Endothelial cell of umbilical vein (primary cell): Measurements from ENCODE around the gene BRD2. TPM values are rescaled to one million over a fixed set of nuclear protein-coding genes. Genes with fewer than 3 reads are reported as not detected.

Source experiments
- BruUV-seq: library from RNA; stranded (reverse); fragments of 400-500 nt; replicated peaks from 2 replicates; lab custom pipeline; 2021; lab: Mats Ljungman, UMichigan
- CTCF ChIA-PET: fragments of 300-600, 350-600 bp; sonication (Branson Sonifier 250); formaldehyde crosslinking; loops from one replicate; lab custom pipeline; 2021; ENCODE audit warnings: antibody characterized with exemption, inconsistent platforms; lab: Charles Lee
- POLR2A ChIA-PET: fragments of 300-600, 350-600 bp; sonication (Branson Sonifier 250); formaldehyde crosslinking; loops from one replicate; lab custom pipeline; 2021; ENCODE audit warnings: antibody characterized with exemption, inconsistent platforms; lab: Charles Lee
- DNase-seq: peaks from one replicate; pipeline ENCODE4 v3.0.0-alpha.2; 2011; ENCODE audit warnings: low read depth, low spot score
- FAIRE-seq: peaks from 2 replicates; lab custom pipeline; 2011; peaks lifted over from hg19 to GRCh38; lab: Jason Lieb, UNC
- H2AFZ ChIP-seq: 2 replicates; pipeline ENCODE4 v1.6.0; 2012; ENCODE audit warnings: low read depth, low read length, control low read depth, inconsistent platforms
- H3K27ac ChIP-seq: 2 replicates; pipeline ENCODE4 v1.5.1; 2011; ENCODE audit warnings: low read depth, mild to moderate bottlenecking, control low read depth, low read length, moderate library complexity; ENCODE audit not compliant: insufficient read depth
- H3K27me3 ChIP-seq, 2 experiments: 2 replicates each; pipeline versions ENCODE4 v1.6.0 to v1.6.1; 2011; ENCODE audit warnings: low read length in 2 of 2, mixed read lengths in 1 of 2; ENCODE audit not compliant: control insufficient read depth in 2 of 2, insufficient read depth in 2 of 2
- H3K36me3 ChIP-seq, 2 experiments: 2 replicates in 1 of 2; 3 replicates in 1 of 2; pipeline ENCODE4 v1.5.1; 2011; ENCODE audit warnings: low read length in 2 of 2, mild to moderate bottlenecking in 1 of 2, moderate library complexity in 1 of 2; ENCODE audit not compliant: control insufficient read depth in 2 of 2, insufficient read depth in 2 of 2; ENCODE audit errors: extremely low read depth in 1 of 2
- H3K4me1 ChIP-seq: 3 replicates; pipeline ENCODE4 v1.5.1; 2011; ENCODE audit warnings: mild to moderate bottlenecking, low read length; ENCODE audit not compliant: control insufficient read depth, insufficient read depth; ENCODE audit errors: extremely low read depth
- H3K4me2 ChIP-seq: 2 replicates; pipeline ENCODE4 v1.6.1; 2011; ENCODE audit warnings: low read length, control low read depth, mixed read lengths; ENCODE audit not compliant: insufficient read depth
- H3K4me3 ChIP-seq, 3 experiments: fragments of 200-600 bp in 1 of 3; sonication (generic), shearing (Covaris generic) in 1 of 3; replicated peaks in 1 of 3; 2 replicates each; pipeline ENCODE4 v1.5.1; 2011 to 2016; ENCODE audit warnings: control low read depth in 3 of 3, low read length in 3 of 3, mild to moderate bottlenecking in 2 of 3, inconsistent platforms in 1 of 3, low read depth in 1 of 3, moderate library complexity in 1 of 3; ENCODE audit not compliant: insufficient read depth in 1 of 3
- H3K79me2 ChIP-seq: 2 replicates; pipeline ENCODE4 v1.6.0; 2012; ENCODE audit warnings: low read length, inconsistent platforms; ENCODE audit not compliant: control insufficient read depth, insufficient read depth
- H3K9ac ChIP-seq: replicated peaks from 2 replicates; pipeline ENCODE3; 2011; ENCODE audit warnings: low read length, control low read depth; ENCODE audit not compliant: insufficient read depth; ENCODE audit errors: extremely low read depth
- H3K9me1 ChIP-seq: replicated peaks from 3 replicates; pipeline ENCODE4 v1.6.0; 2011; ENCODE audit warnings: mild to moderate bottlenecking, low read length; ENCODE audit not compliant: control insufficient read depth, insufficient read depth; ENCODE audit errors: extremely low read depth
- H3K9me3 ChIP-seq: replicated peaks from 2 replicates; pipeline ENCODE4 v1.5.1; 2012; ENCODE audit warnings: low read length, inconsistent platforms; ENCODE audit not compliant: control insufficient read depth, insufficient read depth
- H4K20me1 ChIP-seq: replicated peaks from 2 replicates; pipeline ENCODE3; 2011; ENCODE audit warnings: mild to moderate bottlenecking, low read length; ENCODE audit not compliant: control insufficient read depth, insufficient read depth; ENCODE audit errors: extremely low read depth
- CTCF ChIP-seq, 2 donors: IDR thresholded peaks; 1 replicate in 1 of 2; 2 replicates in 1 of 2; pipeline ENCODE4 v1.5.1; 2011; ENCODE audit warnings: low read length in 2 of 2, mild to moderate bottlenecking in 2 of 2, moderate library complexity in 2 of 2, control low read depth in 1 of 2, inconsistent platforms in 1 of 2, low read depth in 1 of 2; ENCODE audit not compliant: insufficient read depth in 1 of 2; ENCODE audit errors: extremely low read depth in 1 of 2
- EZH2 ChIP-seq: IDR thresholded peaks from 2 replicates; pipeline ENCODE4 v1.6.1; 2012; ENCODE audit warnings: borderline replicate concordance, low read depth, mild to moderate bottlenecking, moderate library complexity, low read length, inconsistent platforms; ENCODE audit not compliant: severe bottlenecking
- FOS ChIP-seq: IDR thresholded peaks from 2 replicates; pipeline ENCODE4 v1.6.1; 2011; ENCODE audit warnings: mild to moderate bottlenecking, low read length, moderate library complexity, borderline replicate concordance; ENCODE audit not compliant: insufficient read depth
- GATA2 ChIP-seq: IDR thresholded peaks from 2 replicates; pipeline ENCODE4 v1.7.0; 2011; ENCODE audit warnings: low read depth, mild to moderate bottlenecking, moderate library complexity, mixed read lengths, low read length; ENCODE audit not compliant: insufficient read length, insufficient read depth
- JUN ChIP-seq: IDR thresholded peaks from 2 replicates; pipeline ENCODE4 v1.6.1; 2011; ENCODE audit warnings: borderline replicate concordance, low read depth; ENCODE audit not compliant: insufficient read length, insufficient read depth
- MAX ChIP-seq: IDR thresholded peaks from 2 replicates; pipeline ENCODE4 v1.6.1; 2011; ENCODE audit not compliant: insufficient read depth, insufficient read length
- MYC ChIP-seq: IDR thresholded peaks from one replicate; pipeline ENCODE4 v1.6.1; 2011; ENCODE audit warnings: mild to moderate bottlenecking, low read depth, low read length
- POLR2A ChIP-seq: IDR thresholded peaks from 2 replicates; pipeline ENCODE4 v1.6.1; 2012; ENCODE audit warnings: low read depth, mild to moderate bottlenecking, control low read depth, low read length
- POLR2AphosphoS5 ChIP-seq: IDR thresholded peaks from 2 replicates; pipeline ENCODE4 v1.6.1; 2012; ENCODE audit warnings: low read depth, mild to moderate bottlenecking, control low read depth, low read length, moderate library complexity; ENCODE audit not compliant: insufficient read depth
- dilution Hi-C: fragments of 300-500 bp; cut with MboI; formaldehyde crosslinking; loops from one replicate; pipeline ENCODE4 v1.15.0; 2019; ENCODE audit warnings: low sequenced_read_pairs; ENCODE audit not compliant: extremely low pct_ligation_motif_present
- intact Hi-C: fragments of 100-400 bp; cut with micrococcal nuclease; formaldehyde crosslinking; loops from one replicate; pipeline ENCODE4 v1.10.0; 2022
- polyA plus RNA-seq, 4 experiments: library from polyadenylated mRNA; depleted of rRNA in 3 of 4; stranded (reverse) in 3 of 4; unstranded in 1 of 4; fragments of >200 nt; gene quantifications; 2 replicates each; pipeline versions ENCODE4 v1.2.1 to v1.2.3, GENCODE V29; 2011 to 2012; ENCODE audit warnings: missing spikeins in 1 of 4
- total RNA-seq: library from RNA; stranded (reverse); gene quantifications from 2 replicates; pipeline ENCODE4 v1.2.3, GENCODE V29; 2021

The BRD2 gene
- total and polyA plus RNA-seq, 2 donors (not counting 3 experiments of a cell fraction or from before 2014, with no cell fraction given), result 131 to 197 TPM

- Histone ChIP-seq H3K4me3 (no peak within 1 kb of the TSS), H3K9ac (no peak within 1 kb of the TSS), H3K36me3 (no peaks in the 10 kb centered on the region), H3K79me2 (no peaks in the 10 kb centered on the region), H3K4me1 (peaks cover 7% of the 10 kb centered on the region), H3K27ac (no peak within 1 kb of the TSS), H3K4me2 (no peak within 1 kb of the TSS), H2AFZ (peak within 1 kb of the TSS; percentile 15), H4K20me1 (no peaks in the 10 kb centered on the region), H3K9me1 (no peaks in the 10 kb centered on the region), H3K9me3 (no peaks in the 10 kb centered on the region), H3K27me3 (peaks cover 35 to 58% of the 10 kb centered on the region in 2 experiments)
- DNase-seq (peak; percentile 88), FAIRE-seq (peak; percentile 93)
- POLR2A ChIA-PET, result interaction anchor here (0.6 to 3.1 kb wide), 2 partner anchors 32 to 40 kb away, joined by 9 to 29 read pairs; no protein-coding TSS in a partner anchor
- intact Hi-C loops (loop anchor here (2.0 kb wide), 1 partner anchor 26 kb away; no protein-coding TSS in a partner anchor), dilution Hi-C loops (no loop called here)
- no TSS peak for BruUV-seq
- no peak for TF ChIP-seq MYC
- CTCF ChIA-PET, result interaction anchor here (0.6 to 5.7 kb wide), 7 partner anchors 11 to 410 kb away, joined by 3 to 53 read pairs (median 4); partner anchors contain the start of gene HLA-DMA
Observed at GRCh38 chr6:32940656-32941213, 27.7 kb upstream of the BRD2 start, which contains the start of gene HLA-DMB. Gene HLA-DMB, minus strand, starts transcription at chr6:32941028. Its CDS starts 221 bp downstream, at chr6:32940807.

- H3K27me3 ChIP-seq, result peaks cover 31 to 58% of the 10 kb centered on the region in 2 experiments
- H3K36me3 ChIP-seq, result no peaks in the 10 kb centered on the region
- H3K9ac ChIP-seq, result no peak overlapping the region
- no peaks in the 10 kb centered on the region for H4K20me1 ChIP-seq
- no peaks in the 10 kb centered on the region for H3K9me3 ChIP-seq
- no peaks in the 10 kb centered on the region for H3K79me2 ChIP-seq
- POLR2A ChIA-PET, result interaction anchor here (0.6 to 3.1 kb wide), 2 partner anchors 31 to 40 kb away, joined by 9 to 29 read pairs; no protein-coding TSS in a partner anchor
- no peak overlapping the region for H3K4me2 ChIP-seq
- no peaks in the 10 kb centered on the region for H3K9me1 ChIP-seq
- FAIRE-seq, result no peak
- DNase-seq, result peak; percentile 68
- TF ChIP-seq FOS (no peak), POLR2AphosphoS5 (no peak), CTCF (IDR thresholded peaks at IDR 0.05; ENCODE audit: extremely low read depth in 1 of 2, insufficient read depth in 1 of 2, low read depth in 1 of 2, low read length in 2 of 2) (no peak), MAX (no peak), POLR2A (no peak), EZH2 (no peak), MYC (no peak), GATA2 (no peak), JUN (no peak)
- BruUV-seq, result no TSS peak
- H3K4me1 ChIP-seq, result peaks cover 7% of the 10 kb centered on the region
- no peak overlapping the region for H3K27ac ChIP-seq
- peak overlapping the region; percentile 15 for H2AFZ ChIP-seq
- intact Hi-C loops, result loop anchor here (2.0 kb wide), 1 partner anchor 26 kb away; no protein-coding TSS in a partner anchor
- dilution Hi-C loops, result no loop called here
- no peak overlapping the region for H3K4me3 ChIP-seq
- CTCF ChIA-PET, result interaction anchor here (0.6 to 5.7 kb wide), 8 partner anchors 8 to 410 kb away, joined by 3 to 53 read pairs (median 4); partner anchors contain the start of gene HLA-DMA
Observed at GRCh38 chr6:32941214-32941768, 27.1 kb upstream of the BRD2 start.
